SK-N-SH (cell line): ENCODE results near the gene ZNF469.

Source experiments
- CTCF ChIP-seq: fragments of 200-600 bp; sonication (generic); IDR thresholded peaks from 2 replicates; pipeline ENCODE4 v1.6.1; 2017; ENCODE audit warnings: antibody characterized with exemption, mild to moderate bottlenecking, moderate library complexity
- REST ChIP-seq: IDR thresholded peaks from 2 replicates; pipeline ENCODE4 v1.6.1; 2012; ENCODE audit warnings: mild to moderate bottlenecking, low read depth, low read length, moderate library complexity
- RXRA ChIP-seq: IDR thresholded peaks from 2 replicates; pipeline ENCODE4 v1.4.0; 2012; ENCODE audit warnings: low read depth, mild to moderate bottlenecking, borderline replicate concordance
- TAF1 ChIP-seq: IDR thresholded peaks from 2 replicates; pipeline ENCODE4 v1.6.1; 2012; ENCODE audit warnings: low read depth, mild to moderate bottlenecking, low read length, moderate library complexity, borderline replicate concordance

GRCh38 chr16:88427376-88427775 is 44.6 kb downstream of the ZNF469 start:
- TF ChIP-seq REST = no peak
- TF ChIP-seq RXRA = no peak
- TF ChIP-seq CTCF = no peak
- no peak for TF ChIP-seq TAF1
